Measurements from ENCODE around the gene HSF2BP.
"Not testable (repeated sequence)": the region's sequence is repeated elsewhere in the genome, so short reads cannot be mapped to it uniquely, and the experiment has no call there.

The HSF2BP gene

GRCh38 chr21:43600642-43601402 is 58.5 kb downstream of the HSF2BP start:
- peak overlapping the region; percentile 87 for H3K27ac ChIP-seq
- CTCF ChIA-PET, result interaction anchor here (0.6 kb wide), 1 partner anchor 25 kb away, joined by 3 read pairs; no protein-coding TSS in a partner anchor
- peak; percentile 80 for DNase-seq (ENCODE audit: low spot score)
- POLR2A ChIA-PET (ENCODE audit: low non-redundant PET), result no interaction called here
- TF ChIP-seq CTCF (conservative IDR thresholded peaks at IDR 0.05; ENCODE audit: low read depth), result no peak

GRCh38 chr21:43599728-43600127 is 59.6 kb downstream of the HSF2BP start:
- ChIA-PET CTCF (no interaction called here), POLR2A (ENCODE audit: low non-redundant PET) (no interaction called here)
- H3K27ac ChIP-seq, result peak overlapping the region; percentile 49; the same call in 1 of the 2 replicates
- no peak for TF ChIP-seq CTCF (conservative IDR thresholded peaks at IDR 0.05; ENCODE audit: low read depth)
- DNase-seq (ENCODE audit: low spot score), result no peak

GRCh38 chr21:43598416-43599120 is 60.7 kb downstream of the HSF2BP start:
- POLR2A ChIA-PET (ENCODE audit: low non-redundant PET), result no interaction called here
- H3K27ac ChIP-seq, result peak overlapping the region; percentile 40
- TF ChIP-seq CTCF (conservative IDR thresholded peaks at IDR 0.05; ENCODE audit: low read depth), result no peak
- no peak for DNase-seq (ENCODE audit: low spot score)
- CTCF ChIA-PET, result interaction anchor here (0.7 kb wide), 1 partner anchor 33 kb away, joined by 3 read pairs; no protein-coding TSS in a partner anchor

DNA sequence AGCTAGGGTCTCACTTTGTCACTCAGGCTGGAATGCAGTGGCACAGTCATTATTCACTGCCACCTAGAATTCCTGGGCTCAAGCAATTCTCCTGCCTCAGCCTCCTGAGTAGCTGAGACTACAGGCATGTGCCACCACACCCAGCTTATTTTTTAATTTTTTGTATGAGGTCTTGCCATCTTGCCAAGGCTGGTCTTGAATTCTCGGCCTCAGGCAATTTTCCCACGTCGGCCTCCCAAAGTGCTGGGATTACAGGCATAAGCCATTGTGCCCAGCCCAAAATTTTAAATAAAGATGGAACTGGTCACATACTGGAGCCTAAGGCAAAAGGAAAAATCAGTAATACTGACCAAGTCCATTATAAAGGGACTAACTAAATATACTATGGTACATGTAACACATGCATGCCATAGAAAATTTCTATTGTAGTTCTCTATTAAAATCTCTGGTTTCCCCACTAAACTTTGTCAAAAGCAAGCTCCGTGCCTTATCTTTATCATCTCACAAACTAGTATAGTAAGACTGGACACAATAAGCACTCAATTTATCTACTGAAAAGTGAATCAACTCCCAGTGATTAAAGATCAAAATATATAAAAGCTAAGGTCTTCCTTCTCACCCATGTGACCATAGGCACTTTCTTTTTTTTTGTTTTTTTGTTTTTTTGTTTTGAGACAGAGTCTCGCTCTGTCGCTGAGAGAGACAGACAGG is 61.6 kb downstream of the HSF2BP start:
- TF ChIP-seq CTCF (conservative IDR thresholded peaks at IDR 0.05; ENCODE audit: low read depth), result no peak
- CTCF ChIA-PET, result interaction anchor here (0.7 kb wide), 1 partner anchor 34 kb away, joined by 3 read pairs; no protein-coding TSS in a partner anchor
- DNase-seq (ENCODE audit: low spot score), result no peak
- peak overlapping the region; percentile 71 for H3K27ac ChIP-seq
- POLR2A ChIA-PET (ENCODE audit: low non-redundant PET), result no interaction called here

DNA sequence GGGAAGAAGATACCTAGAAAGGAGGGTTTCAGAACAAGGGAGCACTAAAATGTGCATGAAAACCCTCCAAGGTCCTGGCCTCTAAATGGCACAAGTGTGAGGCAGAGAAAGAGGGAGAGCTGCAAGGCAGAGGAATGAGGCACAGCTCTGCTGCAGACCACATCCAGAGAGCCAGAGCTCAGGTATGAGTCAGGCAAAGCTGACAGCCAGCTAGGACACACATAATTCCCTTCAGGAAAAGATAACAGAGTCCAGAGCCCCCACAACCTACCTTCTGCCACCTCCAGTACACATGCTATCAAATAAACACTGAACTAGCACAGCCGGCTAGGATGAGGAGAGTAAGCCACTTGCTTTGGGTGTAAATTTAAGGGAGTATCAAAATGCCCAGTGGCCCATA is 62.2 kb downstream of the HSF2BP start:
- peak; percentile 59 for DNase-seq (ENCODE audit: low spot score)
- H3K27ac ChIP-seq, result peak overlapping the region; percentile 71
- no peak for TF ChIP-seq CTCF (conservative IDR thresholded peaks at IDR 0.05; ENCODE audit: low read depth)
- POLR2A ChIA-PET (ENCODE audit: low non-redundant PET), result no interaction called here
- CTCF ChIA-PET, result no interaction called here

- no peak for TF ChIP-seq CTCF (conservative IDR thresholded peaks at IDR 0.05; ENCODE audit: low read depth)
- H3K27ac ChIP-seq, result peak overlapping the region; percentile 71
- ChIA-PET POLR2A (ENCODE audit: low non-redundant PET) (no interaction called here), CTCF (no interaction called here)
- no peak for DNase-seq (ENCODE audit: low spot score)
These were observed 62.7 kb downstream of the HSF2BP start for GRCh38 chr21:43596616-43597015.

GRCh38 chr21:43595769-43596168 is 63.5 kb downstream of the HSF2BP start:
- DNase-seq (ENCODE audit: low spot score); POLR2A ChIA-PET (ENCODE audit: low non-redundant PET): not testable (repeated sequence)
- CTCF ChIA-PET, result interaction anchor here (0.7 kb wide), 1 partner anchor 45 kb away, joined by 4 read pairs; no protein-coding TSS in a partner anchor

More at GRCh38 chr21:43595769-43596168, 63.5 kb downstream of the HSF2BP start:
- not testable (repeated sequence) for H3K27ac ChIP-seq
